CD14-positive monocyte (primary cell): Measurements from ENCODE around the gene GSTA4. TPM values are rescaled to one million over a fixed set of nuclear protein-coding genes. Genes with fewer than 3 reads are reported as not detected.

Experiments used
- DNase-seq, 3 donors: peaks; one replicate each; pipeline ENCODE4 v3.0.0-alpha.2; 2011 to 2022
- H2AFZ ChIP-seq: 2 replicates; pipeline ENCODE4 v1.6.0; 2012; ENCODE audit warnings: mild to moderate bottlenecking, low read depth, low read length, inconsistent platforms; ENCODE audit not compliant: insufficient read depth, poor library complexity, severe bottlenecking
- H3K27ac ChIP-seq, 2 donors: 1 replicate in 1 of 2; 2 replicates in 1 of 2; pipeline ENCODE4 v1.5.1; 2012 to 2013; ENCODE audit warnings: low read length in 2 of 2, control low read depth in 1 of 2, inconsistent platforms in 1 of 2, low read depth in 1 of 2, mild to moderate bottlenecking in 1 of 2
- H3K27me3 ChIP-seq, 2 donors: one replicate each; pipeline versions ENCODE4 v1.6.0 to v1.6.1; 2011 to 2013; ENCODE audit warnings: low read length in 2 of 2; ENCODE audit not compliant: control insufficient read depth in 2 of 2, insufficient read depth in 2 of 2
- H3K36me3 ChIP-seq, 2 donors: replicated peaks in 1 of 2; 1 replicate in 1 of 2; 2 replicates in 1 of 2; pipeline versions ENCODE4 v1.5.1 to v1.6.1; 2012 to 2013; ENCODE audit warnings: low read length in 2 of 2, control low read depth in 1 of 2, inconsistent platforms in 1 of 2, mild to moderate bottlenecking in 1 of 2; ENCODE audit not compliant: insufficient read depth in 2 of 2, control insufficient read depth in 1 of 2
- H3K4me1 ChIP-seq, 2 donors: 1 replicate in 1 of 2; 2 replicates in 1 of 2; pipeline versions ENCODE4 v1.5.1 to v1.6.1; 2012 to 2013; ENCODE audit warnings: low read length in 2 of 2, control low read depth in 1 of 2, inconsistent platforms in 1 of 2, mild to moderate bottlenecking in 1 of 2, moderate library complexity in 1 of 2; ENCODE audit not compliant: insufficient read depth in 2 of 2, control insufficient read depth in 1 of 2
- H3K4me2 ChIP-seq: replicated peaks from 2 replicates; pipeline ENCODE3; 2012; ENCODE audit warnings: low read length, moderate library complexity, mild to moderate bottlenecking; ENCODE audit not compliant: poor library complexity, severe bottlenecking; ENCODE audit errors: extremely low read depth
- H3K4me3 ChIP-seq, 3 experiments: fragments of 200-600 bp in 1 of 3; sonication (generic) in 1 of 3; replicated peaks in 1 of 3; 1 replicate in 2 of 3; 2 replicates in 1 of 3; pipeline ENCODE4 v1.5.1; 2011 to 2013; ENCODE audit warnings: low read length in 3 of 3, mild to moderate bottlenecking in 3 of 3, control low read depth in 2 of 3, low read depth in 2 of 3, inconsistent platforms in 1 of 3, moderate library complexity in 1 of 3
- H3K79me2 ChIP-seq: 2 replicates; pipeline ENCODE4 v1.6.0; 2012; ENCODE audit warnings: mild to moderate bottlenecking, control low read depth, inconsistent platforms, low read length, moderate library complexity; ENCODE audit not compliant: insufficient read depth
- H3K9ac ChIP-seq: 2 replicates; pipeline ENCODE4 v1.6.0; 2017; ENCODE audit warnings: low read length, mild to moderate bottlenecking; ENCODE audit not compliant: insufficient read depth, poor library complexity, severe bottlenecking
- H3K9me3 ChIP-seq, 2 donors: replicated peaks in 1 of 2; 1 replicate in 1 of 2; 2 replicates in 1 of 2; pipeline versions ENCODE4 v1.5.1 to v1.6.1; 2012 to 2013; ENCODE audit warnings: low read length in 2 of 2, control low read depth in 1 of 2; ENCODE audit not compliant: control insufficient read depth in 1 of 2, insufficient read depth in 1 of 2
- H4K20me1 ChIP-seq: 2 replicates; pipeline ENCODE4 v1.6.0; 2012; ENCODE audit warnings: mild to moderate bottlenecking, low read length, control low read depth, moderate library complexity; ENCODE audit not compliant: insufficient read depth
- H3K27ac Mint-ChIP-seq, 7 donors: one replicate each; pipeline ENCODE4 v1.8.0; 2020; ENCODE audit warnings: mild to moderate bottlenecking in 7 of 7, mixed read lengths in 7 of 7, moderate library complexity in 6 of 7, inconsistent platforms in 2 of 7
- H3K27me3 Mint-ChIP-seq, 3 donors: one replicate each; pipeline ENCODE4 v1.8.0; 2021 to 2022; ENCODE audit warnings: low read depth in 3 of 3, mild to moderate bottlenecking in 3 of 3, mixed read lengths in 3 of 3, moderate library complexity in 3 of 3, inconsistent platforms in 1 of 3
- H3K36me3 Mint-ChIP-seq, 2 donors: one replicate each; pipeline ENCODE4 v1.8.0; 2020; ENCODE audit warnings: mixed read lengths in 2 of 2, inconsistent platforms in 1 of 2, mild to moderate bottlenecking in 1 of 2
- H3K4me1 Mint-ChIP-seq: one replicate; pipeline ENCODE4 v1.8.0; 2020; ENCODE audit warnings: mild to moderate bottlenecking, mixed read lengths
- H3K4me3 Mint-ChIP-seq, 2 donors: one replicate each; pipeline ENCODE4 v1.8.0; 2020; ENCODE audit warnings: mild to moderate bottlenecking in 2 of 2, mixed read lengths in 2 of 2, moderate library complexity in 1 of 2
- H3K9me3 Mint-ChIP-seq, 7 donors: one replicate each; pipeline ENCODE4 v1.8.0; 2020 to 2022; ENCODE audit warnings: mixed read lengths in 7 of 7, mild to moderate bottlenecking in 6 of 7, moderate library complexity in 6 of 7, inconsistent platforms in 2 of 7
- WGBS: methylation state at CpG from one replicate; pipeline ENCODE4 v1.1.5; 2013; ENCODE audit warnings: missing lambda C conversion rate; ENCODE audit not compliant: insufficient coverage; 5-methylcytosine and 5-hydroxymethylcytosine counted together
- intact Hi-C, 2 donors: fragments of 100-400 bp; cut with micrococcal nuclease; formaldehyde crosslinking; loops; one replicate each; pipeline versions ENCODE4 v1.15.0 to v1.15.1; 2023
- polyA plus RNA-seq, 3 donors: library from polyadenylated mRNA; depleted of rRNA in 1 of 3; unstranded in 2 of 3; stranded (reverse) in 1 of 3; fragments of 300-500 nt in 2 of 3; fragments of >200 nt in 1 of 3; fragmentation: Illumina TruSeq in 2 of 3; gene quantifications; 1 replicate in 2 of 3; 2 replicates in 1 of 3; pipeline ENCODE4 v1.2.3, GENCODE V29; 2012 to 2021
- TF ChIP-seq, protein P1 (sequence below): fragments of 200-600 bp; IDR thresholded peaks from one replicate; pipeline ENCODE4 v1.8.0; 2022; ENCODE audit warnings: antibody characterized with exemption, mild to moderate bottlenecking

Gene GSTA4
- polyA plus RNA-seq, 3 donors: 0.34 to 0.41 (median 0.36) TPM

DNA sequence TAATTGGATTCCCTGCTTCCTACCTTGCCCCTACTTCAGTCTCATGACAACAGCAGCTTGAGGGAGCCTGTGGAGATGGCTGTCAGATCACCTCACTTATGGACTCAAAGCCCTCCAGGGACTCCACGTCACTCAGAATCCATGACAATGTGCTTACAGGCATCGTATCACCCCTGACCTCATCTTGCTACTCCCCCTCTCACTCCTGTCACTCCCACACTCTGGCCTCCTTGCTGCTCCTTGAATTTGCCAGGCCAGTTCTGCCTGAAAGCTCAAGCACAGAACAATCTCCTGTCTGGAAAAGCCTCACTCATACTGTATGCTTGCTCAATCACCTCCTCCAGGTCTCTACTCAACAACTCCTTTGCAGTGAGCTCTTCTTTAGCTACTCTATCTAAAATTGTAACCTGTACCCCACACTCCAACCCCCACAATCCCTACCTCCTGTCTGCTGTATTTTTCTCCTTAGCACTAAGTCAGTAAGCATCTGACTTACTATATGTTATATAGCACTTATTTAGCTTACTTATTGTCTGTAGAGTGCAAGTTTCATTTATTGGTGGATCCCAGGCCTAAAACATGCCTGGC is 10.7 kb upstream of the GSTA4 start:
- peaks cover 73 to 74% of the 10 kb centered on the region in 2 donors for H3K36me3 Mint-ChIP-seq
- Histone ChIP-seq H3K9me3 (no peaks in the 10 kb centered on the region), H2AFZ (no peak overlapping the region), H3K36me3 (peaks cover 70 to 87% of the 10 kb centered on the region in 2 donors), H3K4me2 (no peak overlapping the region), H3K27me3 (no peaks in the 10 kb centered on the region), H3K4me1 (no peaks in the 10 kb centered on the region), H3K27ac (no peak overlapping the region), H3K9ac (no peak overlapping the region), H3K79me2 (no peaks in the 10 kb centered on the region), H3K4me3 (no peak overlapping the region), H4K20me1 (no peaks in the 10 kb centered on the region)
- H3K9me3 Mint-ChIP-seq: no peaks in the 10 kb centered on the region
- intact Hi-C loops: no loop called here
- no peak overlapping the region for H3K4me3 Mint-ChIP-seq
- peak overlapping the region in 2 of 7 donors; percentile 17 to 26 for H3K27ac Mint-ChIP-seq
- no peaks in the 10 kb centered on the region for H3K27me3 Mint-ChIP-seq
- no peaks in the 10 kb centered on the region for H3K4me1 Mint-ChIP-seq
- DNase-seq: no peak
- TF ChIP-seq, protein P1, sequence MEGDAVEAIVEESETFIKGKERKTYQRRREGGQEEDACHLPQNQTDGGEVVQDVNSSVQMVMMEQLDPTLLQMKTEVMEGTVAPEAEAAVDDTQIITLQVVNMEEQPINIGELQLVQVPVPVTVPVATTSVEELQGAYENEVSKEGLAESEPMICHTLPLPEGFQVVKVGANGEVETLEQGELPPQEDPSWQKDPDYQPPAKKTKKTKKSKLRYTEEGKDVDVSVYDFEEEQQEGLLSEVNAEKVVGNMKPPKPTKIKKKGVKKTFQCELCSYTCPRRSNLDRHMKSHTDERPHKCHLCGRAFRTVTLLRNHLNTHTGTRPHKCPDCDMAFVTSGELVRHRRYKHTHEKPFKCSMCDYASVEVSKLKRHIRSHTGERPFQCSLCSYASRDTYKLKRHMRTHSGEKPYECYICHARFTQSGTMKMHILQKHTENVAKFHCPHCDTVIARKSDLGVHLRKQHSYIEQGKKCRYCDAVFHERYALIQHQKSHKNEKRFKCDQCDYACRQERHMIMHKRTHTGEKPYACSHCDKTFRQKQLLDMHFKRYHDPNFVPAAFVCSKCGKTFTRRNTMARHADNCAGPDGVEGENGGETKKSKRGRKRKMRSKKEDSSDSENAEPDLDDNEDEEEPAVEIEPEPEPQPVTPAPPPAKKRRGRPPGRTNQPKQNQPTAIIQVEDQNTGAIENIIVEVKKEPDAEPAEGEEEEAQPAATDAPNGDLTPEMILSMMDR: no peak
- 96% methylated on average over 2 of the region's 2 CpGs for WGBS

DNA sequence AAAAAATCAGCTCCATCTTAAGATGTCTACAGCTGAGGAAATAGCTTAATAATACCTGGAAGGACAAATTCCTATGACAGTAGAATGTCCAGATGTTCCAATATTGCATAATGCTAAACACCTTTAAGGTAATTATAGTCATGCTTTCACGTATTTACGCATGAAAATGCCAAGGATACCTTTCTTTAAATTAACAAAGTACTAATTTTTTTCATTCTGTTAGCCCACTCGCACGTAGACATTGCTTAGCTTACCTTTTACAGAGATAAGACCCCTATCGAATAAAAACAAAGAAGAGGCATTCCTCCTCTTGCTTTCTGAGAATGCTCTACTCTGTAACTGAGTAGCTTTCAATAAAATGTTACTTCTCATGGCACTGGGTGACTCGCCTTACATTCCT is 4.4 kb upstream of the GSTA4 start:
- Mint-ChIP-seq H3K36me3 (peaks cover 16 to 20% of the 10 kb centered on the region in 2 donors), H3K27ac (no peak overlapping the region), H3K27me3 (peaks cover 5 to 7% (median 5%) of the 10 kb centered on the region in 3 donors), H3K4me1 (peaks cover 22% of the 10 kb centered on the region), H3K9me3 (peaks cover 0 to 3% (median 0%) of the 10 kb centered on the region in 7 donors), H3K4me3 (no peak overlapping the region)
- no peak overlapping the region for H3K27ac ChIP-seq
- TF ChIP-seq, protein P1: no peak
- no peak overlapping the region for H2AFZ ChIP-seq
- H3K79me2 ChIP-seq: no peaks in the 10 kb centered on the region
- WGBS: 100% methylated on average over 4 of the region's 6 CpGs
- no peak overlapping the region for H3K9ac ChIP-seq
- peaks cover 24 to 29% of the 10 kb centered on the region in 2 donors for H3K36me3 ChIP-seq
- peaks cover 16 to 18% of the 10 kb centered on the region in 2 donors for H3K4me1 ChIP-seq
- H3K9me3 ChIP-seq: no peaks in the 10 kb centered on the region
- intact Hi-C loops: loop anchor here in 1 of 2 donors (5.0 kb wide), 1 partner anchor 577 kb away; the partner anchor contains the start of gene EFHC1
- no peak for DNase-seq
- no peak overlapping the region for H3K4me2 ChIP-seq
- no peak overlapping the region for H3K4me3 ChIP-seq
- peaks cover 0 to 2% of the 10 kb centered on the region in 2 donors for H3K27me3 ChIP-seq
- no peaks in the 10 kb centered on the region for H4K20me1 ChIP-seq
